Stimulated activated CD4-positive, alpha-beta T cell treated with anti-CD3 and anti-CD28 coated beads, Interleukin-2, amount 100 ng/mL, for 48 hours (primary cell): ENCODE measurements around the gene PSRC1.
A peak's percentile ranks its signal among the peaks of the same experiment; 100 is the strongest.

Experiments used
- DNase-seq, 2 donors: peaks; one replicate each; pipeline ENCODE4 v3.0.0-alpha.2; 2020

Gene PSRC1

DNA sequence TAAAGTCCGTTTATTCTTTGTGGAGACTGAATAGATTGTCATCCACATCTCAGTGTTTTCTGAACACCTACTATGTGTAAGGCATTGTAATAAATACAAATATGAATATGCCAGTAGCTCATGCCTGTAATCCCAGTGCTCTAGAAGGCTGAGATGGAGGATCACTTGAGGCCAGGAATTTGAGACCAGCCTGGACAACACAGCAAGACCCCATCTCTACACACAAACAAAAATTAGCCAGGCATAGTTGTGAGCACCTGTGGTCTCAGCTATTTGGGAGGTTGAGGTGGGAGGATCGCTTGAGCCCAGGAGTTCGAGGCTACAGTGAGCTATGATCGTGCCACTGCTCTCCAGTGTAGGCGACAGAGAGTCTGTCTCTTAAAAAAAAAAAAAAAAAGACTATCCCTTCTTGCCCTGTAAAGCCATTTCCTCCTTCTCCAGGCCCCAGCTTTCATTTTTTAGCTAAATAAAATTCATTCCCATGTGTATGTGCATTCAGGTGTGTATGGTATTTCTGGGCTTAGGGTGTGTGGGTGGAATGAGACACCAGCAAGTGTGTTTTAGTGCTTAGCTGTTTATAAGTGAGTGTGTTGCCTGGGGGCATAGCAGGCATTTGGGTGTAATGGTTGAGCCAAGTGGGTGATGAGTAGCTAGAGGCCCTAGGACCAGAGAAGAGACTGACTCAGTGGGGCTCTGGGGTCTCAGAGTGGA, 25.8 kb downstream of the PSRC1 start:
- no peak for DNase-seq

DNA sequence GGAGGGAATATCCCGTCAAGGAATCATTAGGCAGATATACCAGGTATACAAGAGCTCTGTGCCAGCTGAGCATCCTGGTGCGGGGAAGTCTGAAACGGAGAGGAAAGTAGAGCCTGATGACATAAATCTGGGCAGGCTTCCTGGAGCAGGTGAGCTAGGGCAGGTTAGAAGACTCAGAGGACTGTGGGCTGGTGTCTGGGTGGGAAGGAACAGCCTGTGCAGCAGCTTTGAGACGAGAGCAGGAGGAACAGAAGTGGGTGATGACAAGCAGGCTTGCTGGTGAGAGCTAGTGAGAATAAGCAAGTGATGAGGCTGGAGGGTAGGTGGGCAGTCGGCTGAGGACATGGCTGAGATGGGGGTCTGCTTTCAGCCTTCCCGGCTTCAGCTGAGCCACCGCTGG, 26.9 kb downstream of the PSRC1 start:
- DNase-seq, result no peak

DNA sequence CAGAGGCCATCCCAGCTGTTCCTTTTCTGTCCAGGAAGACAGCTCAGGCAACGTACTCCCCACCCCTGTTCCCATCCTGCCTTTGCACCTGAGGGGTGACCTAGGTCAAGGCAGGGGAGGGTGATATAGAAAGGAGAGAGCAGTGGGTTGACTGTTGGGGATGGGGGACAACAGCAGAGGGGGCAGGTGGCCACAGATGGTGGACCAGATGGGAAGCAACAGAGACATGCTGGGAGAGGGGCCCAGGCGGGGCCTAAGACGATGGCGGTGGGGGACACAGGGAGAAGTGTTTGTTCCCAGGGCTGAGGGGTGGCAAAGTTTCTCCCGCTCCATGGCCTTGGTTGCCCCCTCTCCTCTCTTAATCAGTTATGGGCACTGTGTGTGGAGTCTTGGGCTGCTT, 27.3 kb downstream of the PSRC1 start:
- DNase-seq, result no peak

DNA sequence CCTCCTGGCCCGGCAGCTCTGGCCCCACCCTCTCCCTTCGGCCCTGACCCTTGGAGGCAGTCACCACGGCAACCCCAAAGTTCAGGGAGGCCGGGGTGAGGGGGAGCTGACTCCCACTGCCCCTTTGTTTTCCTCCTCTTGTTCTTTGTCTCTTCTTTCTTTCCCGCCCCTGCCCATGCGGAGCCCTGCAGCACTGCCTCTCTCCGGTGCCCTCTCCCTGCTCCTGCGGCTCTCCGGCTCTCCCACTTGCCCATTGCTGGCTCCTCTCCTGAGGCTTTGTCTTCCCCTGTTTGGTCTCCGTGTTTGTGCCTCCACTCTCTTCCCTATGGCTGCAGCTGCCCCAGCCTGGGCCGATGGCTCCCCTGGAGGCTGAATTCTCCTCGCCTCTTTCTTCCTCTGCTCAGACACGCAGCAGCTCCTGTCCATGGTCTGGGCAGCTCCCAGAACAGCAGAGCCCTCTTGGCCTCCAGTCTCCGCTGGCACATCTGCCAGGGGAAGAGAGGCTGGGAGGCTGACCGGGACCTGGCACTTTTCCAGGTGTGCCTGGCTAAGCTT, 27.8 kb downstream of the PSRC1 start:
- DNase-seq, result no peak

DNA sequence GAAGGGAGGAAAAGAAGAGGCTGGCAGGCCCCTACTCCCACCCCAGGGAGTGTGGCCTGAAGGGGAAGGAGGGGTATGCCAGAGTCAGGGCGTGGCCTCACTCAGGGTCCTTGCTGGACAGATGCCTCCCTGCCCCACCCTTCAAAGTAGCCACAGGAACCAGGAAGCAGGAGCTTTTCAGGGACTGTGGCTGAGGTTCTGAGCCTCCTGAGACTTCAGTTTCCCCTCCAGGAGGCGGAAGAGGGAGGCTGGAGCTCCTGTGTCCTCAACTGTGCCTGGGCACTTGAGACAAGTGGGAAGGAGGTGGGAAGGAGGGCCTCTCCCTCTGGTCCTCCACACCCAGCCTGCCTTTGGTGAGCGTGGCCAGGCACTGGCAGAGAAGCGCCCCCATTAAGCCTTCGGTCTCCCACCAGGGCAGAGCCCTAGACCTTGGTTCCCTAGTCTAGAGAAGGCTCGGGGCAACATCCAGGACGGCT, 28.3 kb downstream of the PSRC1 start:
- no peak for DNase-seq

DNA sequence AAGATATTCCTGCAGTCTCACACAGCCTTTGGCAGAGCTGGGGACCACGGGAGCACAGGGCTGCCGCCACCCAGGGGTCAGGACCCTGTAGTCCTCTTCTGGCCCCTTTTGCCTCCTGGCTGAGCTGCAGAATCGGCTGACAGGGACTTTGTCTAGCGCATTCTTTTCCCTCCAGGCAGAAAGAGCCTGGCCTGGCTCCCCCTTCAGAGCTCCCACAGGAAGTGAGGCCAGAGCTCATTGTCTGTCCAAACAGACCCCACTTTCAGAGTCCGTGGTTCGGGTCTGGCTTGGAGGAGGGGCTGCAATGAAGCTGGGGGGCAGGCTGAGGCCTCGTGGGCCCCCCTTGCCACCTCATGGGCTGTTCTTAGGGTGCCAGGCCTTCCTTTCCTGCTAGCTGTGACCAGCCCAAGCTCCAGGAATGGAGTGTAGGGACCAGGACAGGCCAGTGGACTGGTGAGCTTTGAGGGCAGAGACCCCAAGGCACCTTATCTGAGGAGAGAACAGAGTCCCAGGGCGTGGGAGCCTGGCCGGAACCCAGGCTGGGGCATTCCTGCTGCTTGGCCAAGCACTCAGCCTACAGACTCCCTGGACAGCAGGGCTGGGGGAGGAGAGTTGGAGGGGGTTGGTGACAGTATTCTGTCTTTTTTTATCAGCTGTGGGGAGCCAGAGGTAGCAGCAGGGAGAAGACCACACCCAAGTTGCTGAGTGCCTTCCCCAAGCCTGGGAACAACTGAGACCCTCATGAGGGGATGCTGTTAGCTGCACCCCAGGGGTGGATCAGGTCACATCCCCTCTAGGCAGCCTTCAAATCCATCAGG, 28.9 kb downstream of the PSRC1 start:
- DNase-seq, result no peak

DNA sequence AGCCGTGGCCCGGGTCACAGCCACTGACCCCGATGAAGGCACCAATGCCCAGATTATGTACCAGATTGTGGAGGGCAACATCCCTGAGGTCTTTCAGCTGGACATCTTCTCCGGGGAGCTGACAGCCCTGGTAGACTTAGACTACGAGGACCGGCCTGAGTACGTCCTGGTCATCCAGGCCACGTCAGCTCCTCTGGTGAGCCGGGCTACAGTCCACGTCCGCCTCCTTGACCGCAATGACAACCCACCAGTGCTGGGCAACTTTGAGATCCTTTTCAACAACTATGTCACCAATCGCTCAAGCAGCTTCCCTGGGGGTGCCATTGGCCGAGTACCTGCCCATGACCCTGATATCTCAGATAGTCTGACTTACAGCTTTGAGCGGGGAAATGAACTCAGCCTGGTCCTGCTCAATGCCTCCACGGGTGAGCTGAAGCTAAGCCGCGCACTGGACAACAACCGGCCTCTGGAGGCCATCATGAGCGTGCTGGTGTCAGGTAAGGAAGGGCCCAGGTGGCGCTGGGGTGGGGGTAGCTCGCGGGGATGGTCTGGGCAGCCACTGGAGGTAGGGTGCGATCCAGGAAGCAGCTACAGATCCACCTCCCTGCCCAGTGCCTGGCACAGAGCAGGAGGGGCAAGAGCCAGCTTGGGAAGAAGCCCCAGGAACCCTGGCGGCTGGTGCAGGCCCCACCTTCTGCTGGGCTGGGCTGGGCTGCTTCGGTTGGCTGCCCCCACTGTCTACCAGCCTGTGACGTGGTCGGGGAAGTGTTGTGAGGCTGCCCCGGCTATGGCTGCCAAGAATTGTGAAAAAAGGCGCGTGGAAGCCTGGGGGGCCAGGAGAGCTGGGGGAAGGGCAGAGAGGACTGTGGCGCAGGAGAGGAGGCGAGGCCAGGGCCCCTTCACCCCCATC, 29.8 kb downstream of the PSRC1 start:
- DNase-seq, result no peak

DNA sequence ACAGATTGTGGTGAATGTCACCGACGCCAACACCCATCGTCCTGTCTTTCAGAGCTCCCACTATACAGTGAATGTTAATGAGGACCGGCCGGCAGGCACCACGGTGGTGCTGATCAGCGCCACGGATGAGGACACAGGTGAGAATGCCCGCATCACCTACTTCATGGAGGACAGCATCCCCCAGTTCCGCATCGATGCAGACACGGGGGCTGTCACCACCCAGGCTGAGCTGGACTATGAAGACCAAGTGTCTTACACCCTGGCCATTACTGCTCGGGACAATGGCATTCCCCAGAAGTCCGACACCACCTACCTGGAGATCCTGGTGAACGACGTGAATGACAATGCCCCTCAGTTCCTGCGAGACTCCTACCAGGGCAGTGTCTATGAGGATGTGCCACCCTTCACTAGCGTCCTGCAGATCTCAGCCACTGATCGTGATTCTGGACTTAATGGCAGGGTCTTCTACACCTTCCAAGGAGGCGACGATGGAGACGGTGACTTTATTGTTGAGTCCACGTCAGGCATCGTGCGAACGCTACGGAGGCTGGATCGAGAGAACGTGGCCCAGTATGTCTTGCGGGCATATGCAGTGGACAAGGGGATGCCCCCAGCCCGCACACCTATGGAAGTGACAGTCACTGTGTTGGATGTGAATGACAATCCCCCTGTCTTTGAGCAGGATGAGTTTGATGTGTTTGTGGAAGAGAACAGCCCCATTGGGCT, 30.6 kb downstream of the PSRC1 start:
- DNase-seq, result no peak

DNA sequence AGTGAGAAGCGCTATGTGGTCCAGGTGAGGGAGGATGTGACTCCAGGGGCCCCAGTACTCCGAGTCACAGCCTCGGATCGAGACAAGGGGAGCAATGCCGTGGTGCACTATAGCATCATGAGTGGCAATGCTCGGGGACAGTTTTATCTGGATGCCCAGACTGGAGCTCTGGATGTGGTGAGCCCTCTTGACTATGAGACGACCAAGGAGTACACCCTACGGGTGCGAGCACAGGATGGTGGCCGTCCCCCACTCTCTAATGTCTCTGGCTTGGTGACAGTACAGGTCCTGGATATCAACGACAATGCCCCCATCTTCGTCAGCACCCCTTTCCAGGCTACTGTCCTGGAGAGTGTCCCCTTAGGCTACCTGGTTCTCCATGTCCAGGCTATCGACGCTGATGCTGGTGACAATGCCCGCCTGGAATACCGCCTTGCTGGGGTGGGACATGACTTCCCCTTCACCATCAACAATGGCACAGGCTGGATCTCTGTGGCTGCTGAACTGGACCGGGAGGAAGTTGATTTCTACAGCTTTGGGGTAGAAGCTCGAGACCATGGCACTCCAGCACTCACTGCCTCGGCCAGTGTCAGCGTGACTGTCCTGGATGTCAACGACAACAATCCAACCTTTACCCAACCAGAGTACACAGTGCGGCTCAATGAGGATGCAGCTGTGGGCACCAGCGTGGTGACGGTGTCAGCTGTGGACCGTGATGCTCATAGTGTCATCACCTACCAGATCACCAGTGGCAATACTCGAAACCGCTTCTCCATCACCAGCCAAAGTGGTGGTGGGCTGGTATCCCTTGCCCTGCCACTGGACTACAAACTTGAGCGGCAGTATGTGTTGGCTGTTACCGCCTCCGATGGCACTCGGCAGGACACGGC, 31.4 kb downstream of the PSRC1 start:
- DNase-seq, result no peak

DNA sequence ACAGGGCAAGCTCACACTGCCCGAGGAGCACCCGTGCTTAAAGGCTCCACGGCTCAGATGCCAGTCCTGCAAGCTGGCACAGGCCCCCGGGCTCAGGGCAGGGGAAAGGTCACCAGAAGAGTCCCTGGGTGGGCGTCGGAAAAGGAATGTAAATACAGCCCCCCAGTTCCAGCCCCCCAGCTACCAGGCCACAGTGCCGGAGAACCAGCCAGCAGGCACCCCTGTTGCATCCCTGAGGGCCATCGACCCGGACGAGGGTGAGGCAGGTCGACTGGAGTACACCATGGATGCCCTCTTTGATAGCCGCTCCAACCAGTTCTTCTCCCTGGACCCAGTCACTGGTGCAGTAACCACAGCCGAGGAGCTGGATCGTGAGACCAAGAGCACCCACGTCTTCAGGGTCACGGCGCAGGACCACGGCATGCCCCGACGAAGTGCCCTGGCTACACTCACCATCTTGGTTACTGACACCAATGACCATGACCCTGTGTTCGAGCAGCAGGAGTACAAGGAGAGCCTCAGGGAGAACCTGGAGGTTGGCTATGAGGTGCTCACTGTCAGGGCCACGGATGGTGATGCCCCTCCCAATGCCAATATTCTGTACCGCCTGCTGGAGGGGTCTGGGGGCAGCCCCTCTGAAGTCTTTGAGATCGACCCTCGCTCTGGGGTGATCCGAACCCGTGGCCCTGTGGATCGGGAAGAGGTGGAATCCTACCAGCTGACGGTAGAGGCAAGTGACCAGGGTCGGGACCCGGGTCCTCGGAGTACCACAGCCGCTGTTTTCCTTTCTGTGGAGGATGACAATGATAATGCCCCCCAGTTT, 32.3 kb downstream of the PSRC1 start:
- no peak for DNase-seq

DNA sequence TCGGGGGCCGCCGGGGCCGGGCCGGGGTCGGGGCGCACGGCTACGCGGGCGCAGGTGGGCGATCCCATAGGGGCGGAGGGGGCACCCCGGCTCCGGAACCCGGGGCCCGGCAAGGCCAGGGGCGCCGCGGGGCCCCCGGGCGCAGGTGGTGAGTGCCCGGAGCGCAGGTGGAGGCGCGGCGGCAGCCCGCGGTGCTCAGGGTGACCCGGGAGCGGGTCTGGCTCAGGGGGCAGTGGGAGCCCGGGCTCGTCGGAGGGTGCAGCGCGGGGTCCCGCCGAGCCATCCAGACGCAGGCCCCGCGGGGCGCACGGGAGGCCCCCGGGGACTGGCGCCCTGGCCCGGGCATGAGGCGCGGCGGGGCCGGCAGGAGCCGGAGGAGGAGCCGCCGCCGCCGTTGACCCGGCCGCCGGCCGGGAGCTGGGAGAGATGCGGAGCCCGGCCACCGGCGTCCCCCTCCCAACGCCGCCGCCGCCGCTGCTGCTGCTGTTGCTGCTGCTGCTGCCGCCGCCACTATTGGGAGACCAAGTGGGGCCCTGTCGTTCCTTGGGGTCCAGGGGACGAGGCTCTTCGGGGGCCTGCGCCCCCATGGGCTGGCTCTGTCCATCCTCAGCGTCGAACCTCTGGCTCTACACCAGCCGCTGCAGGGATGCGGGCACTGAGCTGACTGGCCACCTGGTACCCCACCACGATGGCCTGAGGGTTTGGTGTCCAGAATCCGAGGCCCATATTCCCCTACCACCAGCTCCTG, 33.1 kb downstream of the PSRC1 start:
- DNase-seq, result no peak

DNA sequence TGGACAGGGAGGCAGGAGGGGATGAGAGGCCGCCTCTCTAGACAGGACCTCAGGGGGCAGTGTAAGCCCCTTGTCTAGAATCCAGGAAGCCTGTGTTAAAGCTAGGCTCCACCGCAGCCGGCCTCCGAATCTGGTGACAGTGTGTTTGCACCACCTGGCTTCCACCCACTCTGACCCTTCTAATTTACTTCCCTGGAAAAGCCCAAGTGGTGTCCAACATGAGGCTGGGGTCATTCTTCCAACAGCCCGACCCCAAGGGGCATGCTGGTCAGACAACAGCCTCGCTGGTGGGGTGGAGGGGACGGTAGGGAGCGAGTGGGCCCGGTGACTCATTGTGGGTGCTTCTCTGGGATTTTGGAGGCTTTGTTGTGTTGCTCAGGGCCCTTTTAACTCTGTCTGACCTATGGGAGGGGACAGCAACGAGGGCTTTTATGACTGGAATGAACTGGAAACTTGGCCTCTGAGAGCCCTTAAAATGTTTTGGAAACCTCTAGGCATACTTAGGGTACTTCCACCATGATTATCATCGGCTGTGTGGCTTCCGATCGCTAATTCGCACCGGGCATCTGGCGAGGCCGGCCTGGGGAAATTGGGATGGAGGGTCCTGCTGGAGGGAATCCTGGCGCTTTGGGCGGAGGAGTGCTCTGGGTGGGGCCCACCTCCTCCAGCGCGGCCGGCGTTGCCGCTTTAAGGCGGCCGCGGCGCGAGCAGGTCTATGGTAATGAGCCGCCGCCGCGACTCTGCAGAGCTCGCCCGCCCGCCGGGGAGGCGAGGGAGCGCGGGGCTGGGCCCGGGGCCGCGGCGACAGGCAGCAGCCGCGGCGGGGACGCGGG, 33.9 kb downstream of the PSRC1 start, which contains the start of gene CELSR2:
CELSR2 (plus strand) TSS at position 743 of the 833 bp plus-strand sequence. CDS start 541 bp downstream, outside the sequence.
- peak; percentile 29 to 57 for DNase-seq

DNA sequence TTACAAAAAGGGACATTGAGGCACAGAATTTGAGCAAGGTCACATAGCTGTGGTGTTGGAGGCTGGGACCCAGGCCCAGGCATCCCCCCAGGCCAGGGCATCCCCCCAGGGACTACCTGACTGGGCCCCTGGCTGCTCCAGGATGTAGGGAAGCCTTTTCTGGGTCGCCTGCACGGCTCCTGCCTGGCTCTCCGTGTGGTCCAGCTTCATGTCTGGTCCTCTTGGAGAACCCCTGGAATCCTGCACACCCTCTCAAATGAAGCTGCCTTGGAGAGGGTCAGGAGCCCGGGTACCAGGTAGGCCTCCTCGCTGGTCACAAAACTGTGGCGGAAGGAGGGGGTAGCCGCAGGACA, 34.5 kb downstream of the PSRC1 start:
- DNase-seq, result no peak

DNA sequence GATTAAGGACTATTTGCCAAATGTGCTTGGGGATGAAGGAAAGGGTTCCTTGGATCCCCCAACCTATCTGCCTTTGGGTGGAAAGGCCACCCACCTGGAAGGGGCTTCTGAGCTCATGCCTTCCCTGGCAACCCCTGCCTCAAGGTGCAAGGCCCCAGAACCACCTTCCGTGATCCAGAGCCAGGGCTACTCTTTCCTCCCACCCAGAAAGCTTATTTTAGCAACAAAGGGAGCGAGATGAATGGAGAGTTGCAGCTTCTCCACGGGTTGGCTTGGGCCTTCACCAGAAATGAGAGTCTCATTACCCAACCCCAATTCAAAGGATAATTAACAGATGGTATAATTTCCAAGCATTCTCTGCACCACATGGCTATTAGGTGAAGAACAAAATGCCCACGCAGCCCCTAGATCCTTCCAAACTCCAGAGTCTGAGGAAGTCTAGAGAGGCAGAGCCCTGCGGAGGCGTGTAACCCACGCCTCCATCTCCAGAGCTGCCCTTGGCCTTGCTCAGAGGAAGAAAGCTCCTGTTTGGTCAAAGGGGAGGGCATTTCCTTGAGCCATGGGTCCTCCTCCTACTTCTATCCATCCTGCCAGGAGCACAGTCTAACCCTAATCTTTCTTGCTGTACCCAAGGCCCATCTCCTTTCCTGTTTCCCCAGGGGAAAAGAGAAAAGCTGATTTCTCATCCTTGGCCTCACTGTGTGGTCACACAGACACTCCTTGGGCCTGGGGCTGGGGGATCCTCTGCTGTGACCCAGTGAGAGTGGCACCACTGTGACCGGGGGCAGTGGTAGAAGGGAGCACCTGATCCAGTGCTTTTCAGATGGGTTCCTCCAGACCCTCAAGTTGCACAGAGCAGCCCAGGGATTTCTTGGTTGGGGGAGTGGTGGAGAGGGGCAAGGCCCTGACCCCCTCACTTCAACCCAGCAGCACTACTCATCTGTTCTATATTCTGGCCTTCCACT, 35.3 kb downstream of the PSRC1 start:
- DNase-seq, result no peak

DNA sequence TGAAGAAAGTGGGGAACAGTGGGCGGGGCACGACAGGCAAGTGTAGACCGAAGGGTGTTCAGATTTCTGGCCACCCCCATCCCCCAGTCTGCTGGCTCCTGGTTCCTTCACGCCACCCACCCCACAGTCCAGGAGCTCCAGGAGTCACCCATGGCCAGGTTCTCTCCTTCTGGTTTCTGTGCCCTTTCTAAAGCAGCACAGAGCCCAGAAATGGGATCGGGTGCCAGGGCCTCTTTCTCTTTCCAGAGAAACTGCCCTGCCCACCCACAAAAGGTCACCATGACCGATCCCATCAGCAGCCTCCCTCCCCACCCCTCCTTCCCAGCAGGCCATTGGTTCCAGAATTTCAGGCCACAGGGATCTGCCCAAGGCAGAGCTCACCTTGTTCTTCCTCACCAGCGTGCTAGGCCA, 36.8 kb downstream of the PSRC1 start:
- DNase-seq, result no peak

DNA sequence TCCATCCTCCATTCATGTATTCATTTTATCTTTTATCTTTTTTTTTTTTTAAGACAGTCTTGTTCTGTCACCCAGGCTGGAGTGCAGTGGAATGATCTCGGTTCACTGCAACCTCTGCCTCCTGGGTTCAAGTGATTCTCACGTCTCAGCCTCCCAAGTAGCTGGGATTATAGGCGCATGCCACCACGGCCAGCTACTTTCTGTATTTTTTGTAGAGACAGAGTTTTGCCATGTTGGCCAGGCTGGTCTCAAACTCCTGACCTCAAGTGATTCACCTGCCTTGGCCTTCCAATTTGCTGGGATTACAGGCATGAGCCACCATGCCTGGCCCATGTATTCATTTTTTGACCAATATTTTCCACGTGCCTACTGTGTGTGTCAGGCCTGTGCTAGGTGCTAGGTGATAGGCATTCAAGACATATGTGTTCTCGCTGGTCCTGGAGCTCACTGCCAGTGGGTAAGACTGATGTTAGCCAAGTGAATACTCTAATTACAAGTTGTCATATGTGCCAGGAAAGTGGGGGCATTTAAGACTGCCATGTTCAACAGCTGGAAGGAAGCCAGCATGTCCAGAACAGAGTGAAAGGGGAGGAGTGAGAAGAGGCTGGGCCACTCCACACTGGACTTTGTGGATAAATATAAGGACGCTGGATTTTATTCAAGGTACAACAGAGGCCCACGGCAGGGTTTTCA, 38.9 kb downstream of the PSRC1 start:
- no peak for DNase-seq

DNA sequence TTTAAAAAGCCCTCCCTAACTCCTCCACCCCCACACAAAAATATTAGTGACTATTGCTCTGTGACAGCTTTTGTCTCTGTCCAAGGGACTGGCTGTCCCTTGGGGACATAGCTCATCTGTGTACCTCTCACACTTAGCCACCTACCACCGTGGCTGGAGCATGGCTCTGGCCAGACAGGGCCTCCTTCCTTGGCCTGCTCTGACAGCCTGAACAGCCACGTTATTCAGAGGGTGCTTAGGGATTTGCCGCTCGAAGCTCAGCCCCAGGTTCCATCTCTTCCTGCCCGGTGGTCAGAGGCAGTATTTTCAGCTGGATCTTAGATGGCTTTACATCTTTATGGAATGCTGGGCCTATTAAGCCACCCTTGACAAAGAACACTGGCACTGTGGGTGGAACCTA, 39.7 kb downstream of the PSRC1 start:
- no peak for DNase-seq
